ENCODE measurements around the gene OPN1SW.

The OPN1SW gene

DNA sequence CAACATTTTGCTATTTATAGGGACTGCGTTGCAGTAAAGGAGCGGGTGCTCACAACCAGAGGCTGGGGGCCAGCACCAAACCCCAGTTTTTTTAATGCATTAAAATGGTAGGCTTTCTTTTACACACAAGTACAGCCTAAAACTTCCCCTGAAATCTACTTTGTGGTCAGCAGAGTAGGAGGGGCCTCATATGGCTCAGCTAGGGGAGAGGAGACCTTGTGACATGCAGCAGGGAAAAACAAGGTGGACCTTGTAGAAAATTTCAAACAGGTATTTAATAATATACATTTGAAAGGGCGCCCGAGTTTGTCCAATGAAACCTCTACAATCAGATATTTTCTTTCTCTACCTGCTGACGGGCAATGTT, 17.6 kb upstream of the OPN1SW start:
- no peak for DNase-seq (ENCODE audit: low read depth)

DNA sequence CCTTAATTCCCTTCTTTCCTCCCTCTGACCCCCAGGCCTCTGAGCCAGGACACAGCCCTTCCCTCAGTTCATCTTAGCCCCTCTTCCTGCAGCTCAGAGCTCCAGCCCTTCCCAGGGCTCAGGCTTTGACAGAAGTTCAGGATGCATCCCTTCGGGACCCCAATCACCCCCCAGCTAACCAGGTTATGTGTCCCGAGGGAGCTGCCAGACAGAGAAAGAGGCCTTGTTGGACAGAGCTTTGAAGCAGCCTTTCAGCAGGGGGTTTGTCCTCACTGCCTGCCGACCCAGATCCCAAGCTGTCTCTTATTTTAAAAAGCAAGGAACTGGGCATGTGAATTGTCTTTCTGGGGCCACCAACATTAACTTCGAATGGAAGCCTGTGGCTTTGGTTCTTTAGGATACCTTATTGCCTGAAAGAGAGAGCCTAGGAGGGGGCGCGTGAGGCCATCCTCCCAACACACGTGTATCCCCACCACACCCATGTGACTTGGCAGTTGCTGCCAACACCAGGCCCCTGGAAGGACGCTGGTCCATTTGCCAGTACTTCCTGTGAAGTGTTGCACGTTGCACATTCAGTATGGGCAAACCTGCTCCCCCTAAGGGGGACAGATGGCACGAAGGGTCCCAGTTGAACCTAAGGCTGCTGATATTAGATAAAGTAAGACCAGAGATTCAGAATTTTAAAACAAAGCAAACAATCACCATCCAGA, 17.0 kb upstream of the OPN1SW start:
- DNase-seq (ENCODE audit: low read depth) = no peak

DNA sequence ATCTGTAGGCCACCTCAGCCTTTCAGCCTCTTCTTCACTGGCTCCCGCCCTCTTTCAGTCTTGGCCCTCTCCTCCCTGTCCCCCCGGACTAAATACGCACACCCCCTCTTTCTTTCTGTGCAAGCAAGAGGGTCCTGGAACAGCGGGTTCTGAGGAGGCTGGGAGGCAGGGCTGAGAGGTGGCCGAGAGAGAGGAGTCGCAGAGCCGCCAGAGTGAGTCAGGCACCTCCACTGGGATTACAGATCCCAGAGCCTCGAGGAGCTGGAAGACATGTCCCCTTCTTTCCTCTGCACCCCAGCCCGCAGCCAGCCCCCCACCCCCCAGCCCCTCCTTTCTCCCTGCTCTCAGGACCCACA, 16.4 kb upstream of the OPN1SW start:
- no peak for DNase-seq (ENCODE audit: low read depth)

DNA sequence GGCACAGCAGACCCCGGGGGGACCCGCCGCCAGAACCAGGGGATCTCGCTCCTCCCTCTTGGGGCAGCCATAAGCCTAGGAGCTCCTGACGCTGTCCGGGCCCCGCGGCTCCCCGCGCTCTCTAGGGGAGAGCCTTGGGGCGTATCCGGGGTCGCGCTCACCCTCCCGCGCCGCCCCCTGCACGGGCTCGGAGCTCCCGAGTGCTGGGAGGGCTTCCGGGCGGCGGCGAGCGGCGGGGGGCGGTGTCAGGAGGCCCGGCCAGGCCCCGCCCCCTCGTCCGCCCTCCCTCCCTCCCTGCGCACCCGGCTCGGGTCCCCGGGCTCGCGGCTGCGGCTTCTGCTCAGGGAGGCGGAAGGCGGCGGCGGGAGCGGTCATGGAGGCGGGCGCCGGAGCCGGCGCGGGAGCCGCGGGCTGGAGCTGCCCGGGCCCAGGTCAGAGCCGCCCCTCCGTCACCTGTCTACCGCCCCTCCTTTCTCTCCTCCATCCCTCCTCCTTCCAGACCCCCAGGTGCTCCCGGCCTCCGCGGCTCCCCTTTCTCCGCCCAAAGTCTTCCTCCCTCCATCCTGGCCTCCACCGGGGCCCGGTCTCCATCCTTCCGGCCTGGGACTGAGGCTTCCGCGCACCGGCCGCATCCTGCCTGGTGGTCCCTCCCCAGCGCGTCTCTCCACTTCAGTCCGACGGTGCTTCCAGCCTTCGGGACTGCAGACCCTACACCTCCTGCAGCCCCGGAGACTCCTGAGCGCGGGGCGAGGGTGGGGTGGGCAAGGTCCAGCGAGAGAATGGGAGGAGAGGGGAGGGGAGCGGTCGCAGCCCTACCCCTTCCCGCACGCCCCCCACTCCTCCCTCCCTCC, 15.8 kb upstream of the OPN1SW start, which contains the start of gene CCDC136:
Gene CCDC136, plus strand, starts transcription at position 848 of the 851 bp plus-strand sequence. CDS start 444 bp downstream, outside the sequence.
- DNase-seq (ENCODE audit: low read depth) = peak; percentile 64

DNA sequence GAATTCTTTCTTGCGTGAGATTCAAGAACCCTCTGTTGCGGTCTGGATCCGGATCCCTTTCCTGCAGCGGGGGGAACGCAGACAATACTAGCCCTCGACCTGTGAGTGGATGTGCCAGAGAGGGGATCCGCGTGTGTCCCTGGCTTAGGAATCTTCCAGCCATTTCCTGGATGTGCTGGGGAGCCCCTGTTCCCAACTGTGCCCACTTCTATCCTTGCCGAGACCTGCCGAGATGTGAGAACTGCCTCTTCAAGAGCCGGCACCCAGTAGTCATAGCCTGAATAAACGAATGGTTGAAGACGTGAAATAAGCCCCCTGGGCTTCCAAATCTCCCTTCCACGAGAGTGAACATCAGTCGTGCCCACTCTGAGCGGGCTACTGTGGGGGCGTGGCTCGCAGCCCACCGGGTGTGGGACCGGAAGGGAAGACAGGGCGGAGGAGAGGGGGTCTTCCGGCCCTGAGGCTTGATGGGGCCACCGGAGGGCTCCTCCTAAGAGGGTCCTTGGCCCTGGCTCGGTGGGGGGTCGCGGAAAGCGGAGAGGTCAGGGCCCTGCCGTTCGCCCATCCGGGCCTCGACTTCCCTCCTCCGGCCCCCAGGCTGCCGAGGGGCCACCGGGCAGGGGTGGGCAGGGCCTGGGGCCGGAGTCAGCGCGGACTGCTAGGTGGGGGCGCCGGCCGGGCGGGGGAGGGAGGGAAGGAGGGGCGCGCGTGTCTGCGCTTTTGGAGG, 14.9 kb upstream of the OPN1SW start:
- DNase-seq (ENCODE audit: low read depth) = no peak

DNA sequence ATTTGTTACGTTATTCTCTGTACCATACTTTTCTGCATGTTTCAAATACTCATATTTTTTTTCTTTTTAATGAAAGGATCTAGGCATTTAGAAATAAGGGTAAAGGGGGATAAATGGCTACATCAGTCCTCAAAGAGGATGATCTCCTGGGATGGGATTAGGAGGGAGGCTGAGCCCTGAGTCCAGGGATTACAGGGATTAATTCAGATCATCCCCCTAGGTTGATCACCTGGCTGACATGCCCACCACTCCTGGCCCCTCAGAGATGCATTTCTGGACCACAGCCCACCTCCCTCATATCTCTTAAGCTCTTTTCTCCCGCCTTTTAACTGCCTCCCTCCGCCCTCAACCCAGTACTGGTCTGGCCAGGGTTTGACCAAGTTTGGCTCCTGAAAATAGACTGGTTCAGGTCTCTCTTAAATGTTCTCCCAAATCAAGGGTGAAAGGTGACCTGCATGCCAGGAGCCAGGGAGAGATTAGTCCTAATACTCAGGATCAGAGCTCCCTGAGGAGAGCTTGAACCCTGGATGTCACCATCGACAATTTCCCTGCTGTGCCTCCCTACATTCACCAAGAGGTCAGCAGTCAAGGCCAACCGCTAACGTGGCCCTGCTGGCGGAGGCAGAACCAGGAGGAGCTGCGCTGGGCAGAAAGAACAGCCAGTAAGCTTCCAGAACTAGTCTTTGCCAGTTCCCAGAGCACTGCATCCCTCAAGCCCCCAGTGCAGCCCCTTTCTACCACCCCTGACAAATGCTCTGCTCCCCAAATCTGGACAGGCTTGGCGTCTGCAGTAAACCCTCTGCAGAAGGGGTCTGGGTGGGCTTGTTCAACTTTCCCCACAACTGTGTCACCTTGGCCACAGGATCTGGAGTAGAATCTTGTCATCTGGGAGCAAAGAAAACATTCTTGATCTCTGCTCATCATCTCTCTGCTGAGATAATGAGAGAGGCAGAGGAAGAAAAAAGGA, 13.1 kb upstream of the OPN1SW start:
- no peak for DNase-seq (ENCODE audit: low read depth)

DNA sequence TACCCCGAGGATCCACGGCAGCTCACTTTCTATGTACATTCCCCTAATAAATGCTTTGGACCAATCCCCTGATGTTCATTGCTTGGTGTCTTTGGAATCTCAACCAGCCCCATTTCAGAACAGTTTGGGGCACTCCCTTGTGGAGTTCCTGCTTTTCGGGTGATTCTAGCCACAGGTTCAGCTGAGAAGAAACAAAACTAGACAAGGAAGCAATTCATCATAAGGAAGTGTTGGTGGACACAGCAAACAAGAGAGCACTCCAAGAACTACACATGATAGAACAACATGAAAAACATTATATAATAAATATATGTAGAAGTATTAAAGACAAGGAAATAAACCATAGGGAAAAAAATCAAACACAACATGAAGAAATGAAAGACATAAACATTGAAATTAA, 10.1 kb upstream of the OPN1SW start:
- no peak for DNase-seq (ENCODE audit: low read depth)

DNA sequence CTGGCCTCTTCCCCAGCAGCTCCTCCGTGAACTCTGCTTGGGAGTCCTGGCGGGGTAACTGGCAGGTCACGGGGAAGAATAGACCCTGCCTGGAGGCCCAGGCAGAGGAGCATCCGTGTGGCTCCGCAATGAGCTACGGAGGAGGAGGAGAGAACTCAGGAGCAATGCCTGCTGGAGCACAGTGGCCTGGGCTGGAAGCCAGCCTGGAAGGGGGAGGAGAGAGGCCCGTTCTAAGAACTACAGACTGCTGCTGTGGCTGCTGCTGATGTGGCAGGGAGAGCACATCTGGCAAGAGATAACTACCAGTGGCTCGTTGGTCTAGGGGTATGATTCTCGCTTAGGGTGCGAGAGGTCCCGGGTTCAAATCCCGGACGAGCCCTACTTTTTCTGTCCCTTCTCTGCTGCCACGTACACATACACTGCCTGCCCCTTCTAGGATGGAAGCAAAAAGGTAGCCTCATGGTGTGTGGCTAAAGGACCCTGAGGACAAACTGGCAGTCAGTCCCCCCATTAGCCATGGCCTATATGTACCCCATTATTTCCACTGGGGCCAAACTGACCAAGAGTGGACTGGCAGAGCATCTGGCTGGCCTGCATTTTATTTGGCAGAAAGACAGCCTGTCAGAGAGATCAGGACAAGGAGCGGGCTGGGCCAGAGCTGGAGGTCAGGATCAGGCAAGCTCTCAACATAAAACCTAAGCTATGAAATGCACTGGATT, 7.7 kb upstream of the OPN1SW start:
- DNase-seq (ENCODE audit: low read depth) = no peak

DNA sequence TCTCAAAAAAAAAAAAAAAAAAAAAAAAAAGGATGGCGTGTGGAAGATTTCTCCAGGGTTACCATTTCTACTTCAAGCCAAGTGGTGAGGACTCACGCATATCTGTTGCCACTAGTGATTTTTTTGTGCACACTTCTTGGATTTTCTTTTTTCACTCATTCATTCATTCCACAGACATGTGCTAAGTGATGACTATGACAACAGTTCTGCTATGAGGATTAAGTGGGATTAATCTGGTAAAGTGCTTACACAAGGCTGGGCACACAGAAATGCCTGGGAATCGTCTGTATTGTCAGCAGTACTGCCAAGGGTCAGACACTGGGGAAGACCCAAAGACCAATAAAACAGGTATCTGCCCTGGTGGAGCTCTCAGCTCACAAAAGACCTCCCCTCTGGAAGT, 6.3 kb upstream of the OPN1SW start:
- DNase-seq (ENCODE audit: low read depth) = no peak

DNA sequence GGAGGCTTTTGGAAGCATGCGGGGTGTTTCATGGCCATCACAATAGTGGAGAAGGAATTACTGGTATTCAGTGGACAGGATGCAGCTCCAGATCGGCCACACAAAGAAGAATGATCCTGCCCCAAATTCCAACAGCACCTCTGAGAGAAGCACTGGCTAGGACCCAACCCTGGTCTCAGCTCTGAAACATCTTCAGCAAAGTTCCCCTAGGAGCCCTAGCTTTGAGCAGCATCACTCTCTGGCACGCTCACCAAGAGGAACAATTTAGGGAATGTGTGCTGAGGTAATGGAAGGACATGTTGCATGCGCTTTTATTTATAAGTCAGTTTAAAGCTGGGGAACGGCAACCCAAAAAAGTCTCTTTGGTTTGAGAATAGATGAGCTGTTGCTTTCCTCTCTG, 5.5 kb upstream of the OPN1SW start:
- no peak for DNase-seq (ENCODE audit: low read depth)

DNA sequence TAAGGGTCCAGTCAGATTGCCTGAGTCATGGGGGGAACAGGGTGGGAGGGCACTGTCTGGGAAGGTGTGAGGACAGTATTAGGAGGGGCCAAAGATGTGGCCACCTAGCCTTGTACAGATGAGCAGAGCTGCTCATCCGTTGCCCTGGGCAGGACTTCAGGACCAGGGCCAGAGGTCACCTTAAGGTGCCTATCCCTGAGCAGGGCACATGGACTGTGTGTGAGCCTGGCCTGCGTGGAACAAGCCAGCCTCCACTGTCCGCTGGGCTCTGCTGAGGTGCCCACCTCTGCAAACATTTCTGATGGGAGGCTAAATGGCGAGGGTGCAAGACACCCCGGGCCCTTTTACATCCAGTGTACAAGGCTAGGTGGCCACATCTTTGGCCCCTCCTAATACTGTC, 3.4 kb upstream of the OPN1SW start:
- DNase-seq (ENCODE audit: low read depth) = no peak

DNA sequence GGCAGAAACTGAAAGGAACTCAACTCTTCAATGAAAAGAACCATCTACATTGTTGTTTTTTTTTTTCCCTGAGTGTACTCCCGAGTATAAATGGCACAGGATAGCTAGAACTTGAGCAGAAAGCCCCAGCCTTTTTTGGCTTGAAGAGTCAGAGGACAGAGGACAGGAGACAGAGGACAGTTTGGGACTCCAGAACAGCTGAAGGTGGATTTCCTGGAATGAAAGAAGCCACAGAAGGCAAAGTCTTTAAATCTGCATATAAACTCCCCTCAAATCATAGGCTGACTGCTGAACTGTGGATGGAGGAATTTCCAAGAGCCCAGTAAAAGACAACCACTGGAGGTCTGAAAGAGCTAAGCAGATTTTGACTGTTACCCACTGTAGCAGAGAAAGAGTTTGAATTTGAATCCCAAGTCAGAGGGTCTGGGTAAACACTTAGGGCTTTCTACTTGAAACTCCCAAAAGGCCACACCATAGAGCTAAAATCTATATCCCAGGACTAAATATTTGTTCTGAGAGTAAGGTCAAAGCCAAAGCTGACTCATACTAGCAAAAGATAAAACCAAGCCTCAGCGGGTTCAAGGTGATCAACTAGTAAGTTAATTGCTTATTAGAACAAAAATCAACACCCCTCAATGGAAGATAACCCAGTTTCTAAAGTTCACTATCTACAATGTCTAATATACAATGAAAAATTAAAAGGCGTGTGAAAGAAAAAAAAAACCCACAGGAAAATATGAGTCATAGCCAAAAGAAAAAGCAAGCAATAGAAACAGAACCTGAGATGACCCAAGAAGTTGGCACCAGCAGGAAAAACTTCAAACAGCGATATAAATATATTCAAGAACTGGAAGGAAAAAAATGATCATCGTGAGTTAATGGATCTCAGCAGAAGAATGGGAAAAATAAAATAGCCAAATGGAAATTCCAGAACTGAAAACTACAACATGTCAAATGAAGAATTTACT, 1.8 kb upstream of the OPN1SW start:
- no peak for DNase-seq (ENCODE audit: low read depth)

DNA sequence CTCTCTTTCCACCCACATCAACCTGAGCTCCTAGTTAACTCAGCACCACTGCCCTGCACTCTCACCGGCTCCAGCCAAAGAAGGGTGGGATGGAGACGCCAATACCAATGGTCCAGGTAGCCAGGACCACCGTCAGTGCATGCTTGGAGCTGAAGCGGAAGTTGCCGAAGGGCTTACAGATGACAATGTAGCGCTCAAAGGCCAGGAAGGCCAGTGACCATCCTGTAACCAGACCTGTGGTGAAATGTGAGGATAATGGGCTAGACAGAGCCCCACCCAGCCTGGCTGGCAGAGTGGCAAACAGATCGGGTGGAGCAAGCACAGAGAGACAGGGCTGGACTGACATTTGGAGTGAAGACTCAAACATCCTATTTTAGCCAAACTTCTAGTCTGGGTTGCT, 673 bp downstream of the OPN1SW start:
- DNase-seq (ENCODE audit: low read depth) = no peak

DNA sequence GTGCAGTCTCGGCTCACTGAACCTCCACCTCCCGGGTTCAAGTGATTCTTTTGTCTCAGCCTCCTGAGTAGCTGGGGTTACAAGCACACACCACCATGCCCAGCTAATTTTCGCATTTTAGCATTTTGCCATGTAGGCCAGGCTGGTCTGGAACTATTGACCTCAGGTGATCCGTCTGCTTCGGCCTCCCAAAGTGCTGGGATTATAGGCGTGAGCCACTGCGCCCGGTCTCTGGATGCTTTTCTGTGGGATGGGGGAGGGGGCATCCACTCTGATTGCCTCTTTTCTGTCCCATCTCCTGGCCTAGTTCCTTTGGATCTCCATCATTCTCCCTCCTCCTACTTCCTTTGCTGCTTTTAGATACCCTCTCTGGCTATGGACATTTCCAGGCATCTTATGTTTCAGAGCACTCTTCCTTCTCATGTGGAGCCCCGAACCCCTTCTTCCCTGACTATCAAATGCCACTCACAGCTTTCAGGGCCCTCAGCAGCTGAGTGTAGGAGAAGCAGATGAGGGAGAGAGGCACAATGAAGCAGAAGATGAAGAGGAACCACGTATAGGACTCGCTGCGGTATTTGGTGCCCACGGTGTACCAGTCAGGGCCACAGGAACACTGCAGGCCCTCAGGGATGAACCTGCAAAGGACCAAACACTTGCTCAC, 1.4 kb downstream of the OPN1SW start:
- no peak for DNase-seq (ENCODE audit: low read depth)

DNA sequence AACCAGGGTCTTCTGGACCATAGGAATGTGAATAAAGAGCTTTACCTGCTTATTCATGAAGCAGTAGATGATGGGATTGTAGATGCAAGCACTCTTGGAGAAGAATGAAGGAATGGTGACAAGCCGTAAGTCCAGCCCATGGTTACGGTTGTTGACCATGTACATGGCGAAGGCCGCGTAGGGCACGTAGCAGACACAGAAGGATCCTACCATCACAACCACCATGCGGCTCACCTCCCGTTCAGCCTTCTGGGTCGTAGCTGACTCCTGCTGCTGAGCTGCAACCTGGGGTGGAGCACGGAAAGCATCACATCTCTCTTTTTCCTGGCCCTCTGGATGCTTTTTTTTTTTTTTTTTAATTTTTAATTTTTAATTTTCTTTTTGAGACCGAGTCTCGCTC, 2.0 kb downstream of the OPN1SW start:
- no peak for DNase-seq (ENCODE audit: low read depth)

DNA sequence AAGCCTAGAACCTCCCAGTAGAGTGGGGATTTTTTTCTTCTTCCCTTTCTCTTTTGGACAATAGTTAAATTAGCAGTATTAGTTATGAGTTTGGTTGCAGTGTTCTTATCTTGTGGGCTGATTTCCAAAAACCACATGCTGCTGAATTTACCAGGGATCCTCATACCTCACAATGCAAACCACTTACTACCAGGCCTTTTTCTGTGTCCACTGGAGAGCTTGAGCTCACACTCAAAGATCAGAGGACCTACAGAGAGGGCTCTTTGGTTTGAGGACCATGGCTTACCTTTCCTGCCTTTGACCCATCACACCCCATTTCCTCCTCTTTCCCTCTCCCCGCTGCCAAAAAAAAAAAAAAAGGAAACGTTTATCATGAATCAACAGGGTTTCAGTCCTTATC, 5.4 kb downstream of the OPN1SW start:
- DNase-seq (ENCODE audit: low read depth) = no peak

DNA sequence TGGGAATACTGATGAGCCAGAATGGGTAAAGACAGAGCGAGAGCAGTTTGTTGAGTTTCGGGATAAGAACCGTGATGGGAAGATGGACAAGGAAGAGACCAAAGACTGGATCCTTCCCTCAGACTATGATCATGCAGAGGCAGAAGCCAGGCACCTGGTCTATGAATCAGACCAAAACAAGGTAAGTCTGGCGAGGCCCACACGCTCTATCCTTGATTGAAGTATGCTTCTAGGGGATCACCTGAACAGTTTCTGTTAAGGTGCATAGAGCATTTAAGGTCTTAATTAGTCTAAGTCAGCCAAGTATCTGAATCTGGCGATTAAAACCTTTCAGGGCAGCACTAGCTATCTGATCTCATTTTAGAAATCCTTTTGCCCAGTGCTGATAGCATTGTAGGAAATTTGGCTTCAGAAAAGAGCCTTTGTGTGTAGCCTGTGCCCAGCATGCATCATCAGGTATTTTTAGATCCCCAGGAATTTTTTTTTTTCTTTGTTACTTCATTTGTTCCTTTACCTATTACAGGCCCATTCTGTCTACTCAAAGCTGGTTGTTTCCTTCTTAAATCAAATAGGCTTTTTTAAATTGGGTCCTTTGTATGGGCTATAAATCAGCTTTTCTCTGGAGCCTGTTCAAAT, 8.0 kb downstream of the OPN1SW start:
- DNase-seq (ENCODE audit: low read depth) = no peak

DNA sequence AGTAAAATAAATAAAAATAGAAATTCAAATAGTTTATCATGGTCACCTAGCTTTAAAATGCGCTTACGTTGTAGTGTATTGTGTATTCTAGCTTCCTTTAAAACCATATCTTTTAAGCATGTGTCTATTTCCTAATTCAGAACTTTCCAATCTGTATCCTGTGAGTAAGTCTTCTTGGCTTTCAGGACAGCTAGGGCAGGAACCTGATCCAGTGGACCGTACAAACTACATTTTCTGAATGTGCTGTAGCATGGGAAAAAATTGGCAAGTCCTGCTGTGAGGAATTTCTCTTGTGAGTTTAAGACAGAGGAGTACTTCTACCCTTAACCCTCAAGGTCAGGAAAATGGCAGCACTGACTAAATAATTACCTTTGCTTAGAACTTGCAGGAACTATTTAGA, 12.1 kb downstream of the OPN1SW start:
- DNase-seq (ENCODE audit: low read depth) = no peak

DNA sequence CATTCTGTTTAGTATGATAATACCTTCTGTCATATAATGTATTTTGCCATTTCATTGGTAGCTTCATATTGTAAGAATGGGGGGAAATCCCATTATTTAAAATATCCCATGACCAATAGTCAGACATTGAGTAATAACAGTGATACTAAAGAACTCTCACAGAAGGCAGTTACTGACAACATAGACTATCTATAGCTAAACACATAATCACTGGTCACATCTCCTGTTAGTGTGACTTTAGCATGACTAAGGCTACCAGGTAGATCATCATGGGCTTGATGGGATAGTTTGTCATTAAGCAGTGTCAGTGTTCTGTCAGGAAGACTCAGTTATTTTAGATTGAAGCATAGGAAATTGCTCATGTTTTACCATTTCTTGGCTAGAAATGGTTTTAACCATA, 16.4 kb downstream of the OPN1SW start:
- DNase-seq (ENCODE audit: low read depth) = no peak

Measured in stimulated activated CD8-positive, alpha-beta memory T cell treated with anti-CD3 and anti-CD28 coated beads, Interleukin-12 subunit alpha, Interleukin-12 subunit beta, amount 100 ng/mL, for 4 hours (primary cell).